Naive thymus-derived CD4-positive, alpha-beta T cell (primary cell): ENCODE data around the gene LRRN3. TPM values are rescaled to one million over a fixed set of nuclear protein-coding genes. Genes with fewer than 3 reads are reported as not detected.

Experiments used
- ATAC-seq: fragments of 150-1000 bp; cut with Tn5 transposase; 2 replicates; pipeline ENCODE4 v1.10.0; 2021; ENCODE audit warnings: mild to moderate bottlenecking, moderate library complexity
- CTCF ChIA-PET: fragments of 350-600 bp; sonication (Branson Sonifier 250); formaldehyde crosslinking; loops from one replicate; lab custom pipeline; 2021; ENCODE audit warnings: antibody characterized with exemption; lab: Charles Lee
- POLR2A ChIA-PET: fragments of 350-600 bp; sonication (Branson Sonifier 250); formaldehyde crosslinking; loops from one replicate; lab custom pipeline; 2021; ENCODE audit warnings: antibody characterized with exemption, inconsistent platforms; lab: Charles Lee
- DNase-seq, 9 donors: peaks; one replicate each; pipeline versions ENCODE4 v3.0.0 to v3.0.0-alpha.2; 2020 to 2022; ENCODE audit warnings: mixed read lengths in 1 of 9
- H3K27ac ChIP-seq: one replicate; pipeline ENCODE4 v1.7.0; 2013; ENCODE audit warnings: mild to moderate bottlenecking, low read depth, low read length, moderate library complexity
- H3K27me3 ChIP-seq, 2 donors: one replicate each; pipeline ENCODE4 v1.7.0; 2013; ENCODE audit warnings: low read length in 2 of 2, mild to moderate bottlenecking in 2 of 2, moderate library complexity in 2 of 2; ENCODE audit not compliant: control insufficient read depth in 2 of 2, insufficient read depth in 2 of 2
- H3K36me3 ChIP-seq, 3 experiments: 1 replicate in 2 of 3; 2 replicates in 1 of 3; pipeline ENCODE4 v1.7.0; 2013; ENCODE audit warnings: low read length in 3 of 3, mild to moderate bottlenecking in 3 of 3, moderate library complexity in 1 of 3; ENCODE audit not compliant: insufficient read depth in 3 of 3, control insufficient read depth in 2 of 3
- H3K4me1 ChIP-seq, 2 donors: one replicate each; pipeline ENCODE4 v1.7.0; 2013; ENCODE audit warnings: low read length in 2 of 2, mild to moderate bottlenecking in 2 of 2, moderate library complexity in 1 of 2; ENCODE audit not compliant: control insufficient read depth in 2 of 2, insufficient read depth in 2 of 2
- H3K4me3 ChIP-seq: 2 replicates; pipeline ENCODE4 v1.7.0; 2013; ENCODE audit warnings: mild to moderate bottlenecking, low read length
- H3K9me3 ChIP-seq, 3 experiments: 1 replicate in 2 of 3; 2 replicates in 1 of 3; pipeline ENCODE4 v1.7.0; 2013; ENCODE audit warnings: low read length in 3 of 3; ENCODE audit not compliant: control insufficient read depth in 2 of 3
- H3K27ac Mint-ChIP-seq, 9 donors: one replicate each; pipeline ENCODE4 v1.8.0; 2020 to 2022; ENCODE audit warnings: mixed read lengths in 9 of 9, mild to moderate bottlenecking in 8 of 9, moderate library complexity in 5 of 9, inconsistent platforms in 2 of 9
- H3K27me3 Mint-ChIP-seq, 5 donors: one replicate each; pipeline ENCODE4 v1.8.0; 2021 to 2022; ENCODE audit warnings: mixed read lengths in 5 of 5, mild to moderate bottlenecking in 1 of 5
- H3K36me3 Mint-ChIP-seq, 5 donors: one replicate each; pipeline ENCODE4 v1.8.0; 2020 to 2022; ENCODE audit warnings: mixed read lengths in 5 of 5, mild to moderate bottlenecking in 3 of 5, inconsistent platforms in 1 of 5
- H3K4me1 Mint-ChIP-seq, 7 donors: one replicate each; pipeline ENCODE4 v1.8.0; 2020 to 2022; ENCODE audit warnings: mixed read lengths in 7 of 7, mild to moderate bottlenecking in 3 of 7, inconsistent platforms in 1 of 7
- H3K4me3 Mint-ChIP-seq, 10 donors: one replicate each; pipeline ENCODE4 v1.8.0; 2020 to 2022; ENCODE audit warnings: mild to moderate bottlenecking in 10 of 10, mixed read lengths in 10 of 10, moderate library complexity in 6 of 10, inconsistent platforms in 2 of 10
- H3K9me3 Mint-ChIP-seq, 11 donors: one replicate each; pipeline ENCODE4 v1.8.0; 2020 to 2022; ENCODE audit warnings: mixed read lengths in 11 of 11, mild to moderate bottlenecking in 4 of 11, inconsistent platforms in 1 of 11, moderate library complexity in 1 of 11
- intact Hi-C, 2 donors: fragments of 100-400 bp; cut with micrococcal nuclease; formaldehyde crosslinking; loops; one replicate each; pipeline ENCODE4 v1.15.1; 2023
- polyA plus RNA-seq, 2 donors: library from polyadenylated mRNA; unstranded; fragments of 300-500 nt; fragmentation: Illumina TruSeq; gene quantifications; one replicate each; pipeline ENCODE4 v1.2.3, GENCODE V29; 2021
- total RNA-seq, 6 experiments: library from RNA in 5 of 6; stranded (reverse) in 5 of 6; gene quantifications; 1 replicate in 5 of 6; 2 replicates in 1 of 6; pipeline ENCODE4 v1.2.3 and lab custom pipeline; 2021 to 2026

Gene LRRN3
- total and polyA plus RNA-seq, 7 experiments from 2014 or later: 7.6 to 288 (median 173) TPM

- ChIA-PET CTCF (no interaction called here), POLR2A (interaction anchor here (0.8 to 1.2 kb wide), 3 partner anchors 24 to 465 kb away, joined by 3 read pairs; no protein-coding TSS in a partner anchor)
- Mint-ChIP-seq H3K27ac (no peak overlapping the region), H3K36me3 (peaks cover 8 to 42% (median 18%) of the 10 kb centered on the region in 5 donors), H3K9me3 (peaks cover 11 to 33% (median 18%) of the 10 kb centered on the region in 11 donors), H3K4me3 (no peak overlapping the region), H3K27me3 (no peaks in the 10 kb centered on the region), H3K4me1 (peaks cover 4 to 45% (median 26%) of the 10 kb centered on the region in 7 donors)
- Histone ChIP-seq H3K36me3 (no peaks in the 10 kb centered on the region), H3K27me3 (no peaks in the 10 kb centered on the region), H3K4me1 (no peaks in the 10 kb centered on the region), H3K4me3 (no peak overlapping the region), H3K9me3 (peaks cover 0 to 14% (median 0%) of the 10 kb centered on the region in 3 experiments), H3K27ac (no peak overlapping the region)
- DNase-seq (no peak), ATAC-seq (no peak)
- intact Hi-C loops: loop anchor here (1.0 to 2.0 kb wide), 2 partner anchors 11 to 31 kb away; no protein-coding TSS in a partner anchor
These were observed 31.1 kb upstream of the LRRN3 start for GRCh38 chr7:111059833-111060232.

- Histone ChIP-seq H3K27ac (no peak overlapping the region), H3K27me3 (no peaks in the 10 kb centered on the region), H3K4me1 (no peaks in the 10 kb centered on the region), H3K9me3 (peaks cover 0 to 14% (median 0%) of the 10 kb centered on the region in 3 experiments), H3K36me3 (no peaks in the 10 kb centered on the region), H3K4me3 (no peak overlapping the region)
- DNase-seq (no peak), ATAC-seq (no peak)
- peaks cover 8 to 57% (median 20%) of the 10 kb centered on the region in 5 donors for H3K36me3 Mint-ChIP-seq
- peaks cover 0 to 25% (median 17%) of the 10 kb centered on the region in 7 donors for H3K4me1 Mint-ChIP-seq
- H3K27ac Mint-ChIP-seq: no peak overlapping the region
- POLR2A ChIA-PET: interaction anchor here (0.6 kb wide), 1 partner anchor 20 kb away, joined by 5 read pairs; no protein-coding TSS in a partner anchor
- H3K4me3 Mint-ChIP-seq: no peak overlapping the region
- no peaks in the 10 kb centered on the region for H3K27me3 Mint-ChIP-seq
- CTCF ChIA-PET: no interaction called here
- intact Hi-C loops: no loop called here
- H3K9me3 Mint-ChIP-seq: peaks cover 10 to 40% (median 19%) of the 10 kb centered on the region in 11 donors
These were observed 27.8 kb upstream of the LRRN3 start for GRCh38 chr7:111063166-111063565.

GRCh38 chr7:111067251-111067650, 23.7 kb upstream of the LRRN3 start:
- ChIA-PET POLR2A (no interaction called here), CTCF (no interaction called here)
- H3K4me3 ChIP-seq: no peak overlapping the region
- no peak overlapping the region for H3K27ac ChIP-seq
- no peaks in the 10 kb centered on the region for H3K27me3 ChIP-seq
- intact Hi-C loops: no loop called here
- Mint-ChIP-seq H3K36me3 (peaks cover 8 to 46% (median 12%) of the 10 kb centered on the region in 5 donors), H3K9me3 (peaks cover 7 to 29% (median 12%) of the 10 kb centered on the region in 11 donors), H3K27ac (no peak overlapping the region), H3K4me3 (no peak overlapping the region), H3K27me3 (no peaks in the 10 kb centered on the region), H3K4me1 (peaks cover 4 to 38% (median 34%) of the 10 kb centered on the region in 7 donors)
- no peaks in the 10 kb centered on the region for H3K36me3 ChIP-seq
- H3K9me3 ChIP-seq: peaks cover 0 to 14% (median 0%) of the 10 kb centered on the region in 3 experiments
- peaks cover 0 to 8% of the 10 kb centered on the region in 2 donors for H3K4me1 ChIP-seq
- ATAC-seq: no peak
- DNase-seq: no peak

- no peak overlapping the region for H3K4me3 Mint-ChIP-seq
- Histone ChIP-seq H3K36me3 (no peaks in the 10 kb centered on the region), H3K4me3 (no peak overlapping the region), H3K4me1 (peaks cover 0 to 8% of the 10 kb centered on the region in 2 donors), H3K27me3 (no peaks in the 10 kb centered on the region), H3K9me3 (peaks cover 0 to 13% (median 0%) of the 10 kb centered on the region in 3 experiments), H3K27ac (no peak overlapping the region)
- CTCF ChIA-PET: interaction anchor here (0.7 kb wide), 1 partner anchor 202 kb away, joined by 3 read pairs; no protein-coding TSS in a partner anchor
- peak overlapping the region in 1 of 9 donors; percentile 18 for H3K27ac Mint-ChIP-seq
- H3K27me3 Mint-ChIP-seq: no peaks in the 10 kb centered on the region
- peaks cover 8 to 43% (median 9%) of the 10 kb centered on the region in 5 donors for H3K36me3 Mint-ChIP-seq
- ATAC-seq: no peak
- peaks cover 4 to 42% (median 36%) of the 10 kb centered on the region in 7 donors for H3K4me1 Mint-ChIP-seq
- intact Hi-C loops: loop anchor here in 1 of 2 donors (2.0 kb wide), 1 partner anchor 15 kb away; no protein-coding TSS in a partner anchor
- POLR2A ChIA-PET: no interaction called here
- DNase-seq: no peak
- peaks cover 7 to 25% (median 10%) of the 10 kb centered on the region in 11 donors for H3K9me3 Mint-ChIP-seq
These were observed 23.2 kb upstream of the LRRN3 start for GRCh38 chr7:111067682-111068081.

- H3K9me3 ChIP-seq: peaks cover 0 to 5% (median 0%) of the 10 kb centered on the region in 3 experiments
- Mint-ChIP-seq H3K27ac (no peak overlapping the region), H3K9me3 (peaks cover 3 to 18% (median 6%) of the 10 kb centered on the region in 11 donors), H3K36me3 (peaks cover 4 to 38% (median 6%) of the 10 kb centered on the region in 5 donors), H3K4me3 (no peak overlapping the region), H3K27me3 (no peaks in the 10 kb centered on the region), H3K4me1 (peaks cover 4 to 52% (median 44%) of the 10 kb centered on the region in 7 donors)
- H3K4me3 ChIP-seq: no peak overlapping the region
- POLR2A ChIA-PET: interaction anchor here (0.7 to 0.9 kb wide), 3 partner anchors 12 to 46 kb away, joined by 3 read pairs; no protein-coding TSS in a partner anchor
- DNase-seq (no peak), ATAC-seq (no peak)
- H3K4me1 ChIP-seq: peaks cover 0 to 11% of the 10 kb centered on the region in 2 donors
- H3K36me3 ChIP-seq: no peaks in the 10 kb centered on the region
- H3K27me3 ChIP-seq: no peaks in the 10 kb centered on the region
- H3K27ac ChIP-seq: no peak overlapping the region
- CTCF ChIA-PET: interaction anchor here (0.7 kb wide), 1 partner anchor 203 kb away, joined by 3 read pairs; no protein-coding TSS in a partner anchor
- intact Hi-C loops: loop anchor here in 1 of 2 donors (2.0 kb wide), 1 partner anchor 16 kb away; no protein-coding TSS in a partner anchor
These were observed 22.3 kb upstream of the LRRN3 start for GRCh38 chr7:111068618-111069017.

GRCh38 chr7:111071556-111071955, 19.4 kb upstream of the LRRN3 start:
- intact Hi-C loops: loop anchor here in 1 of 2 donors (1.0 kb wide), 1 partner anchor 11 kb away; no protein-coding TSS in a partner anchor
- H3K4me1 Mint-ChIP-seq: peaks cover 10 to 78% (median 70%) of the 10 kb centered on the region in 7 donors
- no peak overlapping the region for H3K27ac ChIP-seq
- H3K9me3 ChIP-seq: no peaks in the 10 kb centered on the region
- peaks cover 0 to 39% (median 4%) of the 10 kb centered on the region in 5 donors for H3K36me3 Mint-ChIP-seq
- no peak overlapping the region for H3K27ac Mint-ChIP-seq
- no peak for DNase-seq
- ChIA-PET POLR2A (no interaction called here), CTCF (interaction anchor here (0.7 kb wide), 1 partner anchor 10 kb away, joined by 3 read pairs; no protein-coding TSS in a partner anchor)
- peaks cover 0 to 7% (median 0%) of the 10 kb centered on the region in 11 donors for H3K9me3 Mint-ChIP-seq
- H3K4me3 ChIP-seq: no peak overlapping the region
- H3K27me3 ChIP-seq: no peaks in the 10 kb centered on the region
- peaks cover 5 to 26% of the 10 kb centered on the region in 2 donors for H3K4me1 ChIP-seq
- H3K4me3 Mint-ChIP-seq: peak overlapping the region in 4 of 10 donors; percentile 6 to 72 (median 54)
- no peaks in the 10 kb centered on the region for H3K27me3 Mint-ChIP-seq
- ATAC-seq: no peak
- no peaks in the 10 kb centered on the region for H3K36me3 ChIP-seq
